K562 (cell line): ENCODE data around the gene TRIM40. TPM values are rescaled to one million over a fixed set of nuclear protein-coding genes. Genes with fewer than 3 reads are reported as not detected.

Experiments
- CXXC5 ChIP-seq: fragments of 250-450 bp; sonication (Bioruptor Pico); IDR thresholded peaks from 2 replicates; pipeline ENCODE4 v1.8.0; 2022; ENCODE audit warnings: inconsistent platforms, mild to moderate bottlenecking, moderate library complexity
- ERF ChIP-seq: fragments of 450-650 bp; formaldehyde crosslinking; IDR thresholded peaks from 2 replicates; pipeline ENCODE4 v1.4.0; 2020; ENCODE audit warnings: mild to moderate bottlenecking, mixed read lengths
- HCFC1 ChIP-seq: IDR thresholded peaks from 2 replicates; pipeline ENCODE4 v1.6.1; 2012; ENCODE audit warnings: low read depth, low read length, improper control_type of control experiment
- MCM7 ChIP-seq, 2 experiments: fragments of 450-650 bp; IDR thresholded peaks; 2 replicates each; pipeline ENCODE4 v1.6.1; 2016 to 2018
- MYC ChIP-seq, 2 experiments: fragments of 250-450 bp in 1 of 2; sonication (Bioruptor Pico) in 1 of 2; IDR thresholded peaks; 2 replicates each; pipeline versions ENCODE4 v1.5.1 to v1.6.1; 2012 to 2021; ENCODE audit warnings: low read depth in 2 of 2, borderline replicate concordance in 1 of 2, improper control_type of control experiment in 1 of 2, low read length in 1 of 2, mild to moderate bottlenecking in 1 of 2, moderate library complexity in 1 of 2
- OTX1 ChIP-seq: fragments of 450-650 bp; formaldehyde crosslinking; IDR thresholded peaks from 2 replicates; pipeline ENCODE4 v1.4.0; 2022; ENCODE audit warnings: mild to moderate bottlenecking
- RBFOX2 ChIP-seq: fragments of 200-400 bp; formaldehyde crosslinking; IDR thresholded peaks from 2 replicates; pipeline ENCODE4 v1.6.1; 2017; ENCODE audit warnings: low read depth, mild to moderate bottlenecking, low read length, moderate library complexity
- TBP ChIP-seq: optimal IDR thresholded peaks from 2 replicates; pipeline ENCODE3; 2011; ENCODE audit warnings: low read depth, low read length, improper control_type of control experiment
- ZFP36 ChIP-seq: fragments of 150-350 bp; IDR thresholded peaks from 2 replicates; pipeline ENCODE4 v1.6.1; 2018; ENCODE audit warnings: low read length, low read depth; ENCODE audit not compliant: partially characterized antibody
- ZKSCAN3 ChIP-seq: fragments of 250-450 bp; sonication (Bioruptor Pico); IDR thresholded peaks from 2 replicates; pipeline ENCODE4 v1.4.0; 2020
- ZNF239 ChIP-seq: fragments of 250-450 bp; sonication (Bioruptor Pico); IDR thresholded peaks from 2 replicates; pipeline ENCODE4 v1.4.0; 2020; ENCODE audit warnings: mild to moderate bottlenecking
- ZNF583 ChIP-seq: fragments of 250-450 bp; sonication (Bioruptor Pico); IDR thresholded peaks from 2 replicates; pipeline ENCODE4 v1.4.0; 2020
- polyA plus RNA-seq, 8 experiments: library from polyadenylated mRNA; depleted of rRNA in 4 of 8; stranded (reverse) in 5 of 8; unstranded in 3 of 8; fragments of >200 nt; fragmentation: Nextera tagmentation in 2 of 8; fragmentation: Illumina TruSeq in 1 of 8; extraction: Ambion mirVana in 2 of 8; extraction: Trizol in 1 of 8; gene quantifications; 2 replicates each; pipeline versions ENCODE4 v1.2.1 to v1.2.3, GENCODE V29; 2011 to 2014; ENCODE audit warnings: inconsistent platforms in 1 of 8, missing spikeins in 1 of 8
- total RNA-seq, 7 experiments: library from RNA; depleted of rRNA in 6 of 7; stranded (reverse); fragments of >200 nt in 6 of 7; fragmentation: Illumina TruSeq in 2 of 7; extraction: Trizol in 2 of 7; gene quantifications; 2 replicates each; pipeline versions ENCODE4 v1.2.1 to v1.2.3, GENCODE V29; 2011 to 2021; ENCODE audit warnings: low replicate concordance in 1 of 7
- TF ChIP-seq, protein P1 (sequence below), 2 experiments: IDR thresholded peaks; 2 replicates each; pipeline ENCODE4 v1.6.1; 2012; ENCODE audit warnings: improper control_type of control experiment in 2 of 2, low read depth in 2 of 2, low read length in 2 of 2, borderline replicate concordance in 1 of 2
- TF ChIP-seq, protein P2 (sequence below): fragments of 250-450 bp; sonication (Bioruptor Pico); IDR thresholded peaks from 2 replicates; pipeline ENCODE4 v1.4.0; 2020; ENCODE audit warnings: mild to moderate bottlenecking
- TF ChIP-seq, protein P3 (sequence below): fragments of 200-800 bp; sonication (Bioruptor generic); IDR thresholded peaks from 2 replicates; pipeline ENCODE4 v1.6.1; 2017; ENCODE audit warnings: missing genetic modification characterization, missing compliant biosample characterization
- TF ChIP-seq, protein P4 (sequence below): fragments of 450-650 bp; IDR thresholded peaks from 2 replicates; pipeline ENCODE4 v1.7.1; 2018; ENCODE audit warnings: mild to moderate bottlenecking, low read depth; ENCODE audit not compliant: partially characterized antibody

Gene TRIM40
- total and polyA plus RNA-seq, 9 of the 15 experiments (the other 6 are each of a cell fraction or from before 2014, with no cell fraction given): 0.04 to 0.08 TPM; not detected in 7

DNA sequence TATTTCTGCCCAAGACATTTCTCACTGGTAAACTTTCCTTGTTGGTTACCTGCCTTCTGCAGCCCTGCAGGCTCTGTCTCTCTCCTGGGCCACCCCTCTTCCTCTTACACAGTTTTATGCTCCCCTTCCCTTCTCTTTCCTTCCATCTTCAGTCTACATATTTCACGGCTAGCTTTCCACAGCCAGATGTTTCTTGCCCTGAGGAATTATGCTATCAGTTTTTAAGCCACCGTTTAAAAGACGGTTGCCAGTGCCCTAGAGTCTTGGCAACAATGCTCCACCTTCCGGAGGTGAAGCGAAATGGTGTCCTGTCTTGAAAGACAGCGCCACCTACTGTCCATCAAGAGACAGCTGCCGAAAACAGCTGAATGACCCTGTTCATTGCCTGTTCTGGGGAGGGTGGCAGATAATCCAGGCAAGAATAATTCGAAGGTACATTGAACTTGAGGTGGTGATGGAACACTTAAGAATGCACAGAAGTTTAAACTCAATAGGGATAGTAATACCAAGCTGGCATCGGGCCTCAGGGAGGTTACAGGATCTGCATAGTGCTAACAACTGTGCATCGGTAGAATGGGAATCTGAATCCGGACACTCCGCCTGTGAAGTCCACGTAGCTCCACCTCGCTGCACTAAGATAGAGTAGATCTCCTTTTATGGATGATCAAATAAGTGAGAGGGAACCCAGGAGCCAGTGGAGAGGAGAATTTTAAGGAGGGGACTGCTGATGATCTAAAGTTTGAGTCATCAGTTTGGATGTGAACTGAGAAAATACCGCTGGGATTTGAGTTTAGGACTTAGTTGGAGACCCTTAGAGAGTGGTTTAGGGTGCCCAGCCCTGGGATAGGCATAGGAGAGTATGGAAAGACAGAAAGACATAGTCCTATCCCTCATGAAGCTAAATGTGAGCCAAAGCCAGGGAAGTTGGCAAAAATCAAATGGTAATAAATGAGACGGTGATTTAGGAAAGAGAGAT lies 4.8 kb upstream of the TRIM40 start (continued):
- TF ChIP-seq RBFOX2 (no peak), ZNF583 (CRISPR knock-in tag) (0 out of 2 replicates have a peak, but pooled peaks have one; percentile 38), MYC (IDR thresholded peaks at IDR 0.05; ENCODE audit: low read depth, low read length) (peak; percentile 30; the same call in 1 of the 2 replicates), MYC (CRISPR knock-in tag; IDR thresholded peaks at IDR 0.05; ENCODE audit: borderline replicate concordance, low read depth) (no peak), OTX1 (CRISPR knock-in tag) (0 out of 2 replicates have a peak, but pooled peaks have one; percentile 56), CXXC5 (CRISPR knock-in tag) (peak; percentile 34; the same call in 1 of the 2 replicates), ZNF239 (CRISPR knock-in tag) (peak; percentile 41; the same call in 1 of the 2 replicates), MCM7 (IDR thresholded peaks at IDR 0.05) (no peak), ERF (CRISPR knock-in tag) (0 out of 2 replicates have a peak, but pooled peaks have one; percentile 20), TBP (peak; percentile 44), ZFP36 (peak; percentile 20), ZKSCAN3 (CRISPR knock-in tag) (no peak), HCFC1 (peak; percentile 15; the same call in 1 of the 2 replicates)
- TF ChIP-seq, protein P1, sequence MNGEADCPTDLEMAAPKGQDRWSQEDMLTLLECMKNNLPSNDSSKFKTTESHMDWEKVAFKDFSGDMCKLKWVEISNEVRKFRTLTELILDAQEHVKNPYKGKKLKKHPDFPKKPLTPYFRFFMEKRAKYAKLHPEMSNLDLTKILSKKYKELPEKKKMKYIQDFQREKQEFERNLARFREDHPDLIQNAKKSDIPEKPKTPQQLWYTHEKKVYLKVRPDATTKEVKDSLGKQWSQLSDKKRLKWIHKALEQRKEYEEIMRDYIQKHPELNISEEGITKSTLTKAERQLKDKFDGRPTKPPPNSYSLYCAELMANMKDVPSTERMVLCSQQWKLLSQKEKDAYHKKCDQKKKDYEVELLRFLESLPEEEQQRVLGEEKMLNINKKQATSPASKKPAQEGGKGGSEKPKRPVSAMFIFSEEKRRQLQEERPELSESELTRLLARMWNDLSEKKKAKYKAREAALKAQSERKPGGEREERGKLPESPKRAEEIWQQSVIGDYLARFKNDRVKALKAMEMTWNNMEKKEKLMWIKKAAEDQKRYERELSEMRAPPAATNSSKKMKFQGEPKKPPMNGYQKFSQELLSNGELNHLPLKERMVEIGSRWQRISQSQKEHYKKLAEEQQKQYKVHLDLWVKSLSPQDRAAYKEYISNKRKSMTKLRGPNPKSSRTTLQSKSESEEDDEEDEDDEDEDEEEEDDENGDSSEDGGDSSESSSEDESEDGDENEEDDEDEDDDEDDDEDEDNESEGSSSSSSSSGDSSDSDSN (IDR thresholded peaks at IDR 0.05; ENCODE audit: borderline replicate concordance in 1 of 2, low read depth in 2 of 2, low read length in 2 of 2): 0 out of 4 replicates have a peak, but pooled peaks of 1 of the 2 experiments have one; percentile 58
- TF ChIP-seq, protein P2, sequence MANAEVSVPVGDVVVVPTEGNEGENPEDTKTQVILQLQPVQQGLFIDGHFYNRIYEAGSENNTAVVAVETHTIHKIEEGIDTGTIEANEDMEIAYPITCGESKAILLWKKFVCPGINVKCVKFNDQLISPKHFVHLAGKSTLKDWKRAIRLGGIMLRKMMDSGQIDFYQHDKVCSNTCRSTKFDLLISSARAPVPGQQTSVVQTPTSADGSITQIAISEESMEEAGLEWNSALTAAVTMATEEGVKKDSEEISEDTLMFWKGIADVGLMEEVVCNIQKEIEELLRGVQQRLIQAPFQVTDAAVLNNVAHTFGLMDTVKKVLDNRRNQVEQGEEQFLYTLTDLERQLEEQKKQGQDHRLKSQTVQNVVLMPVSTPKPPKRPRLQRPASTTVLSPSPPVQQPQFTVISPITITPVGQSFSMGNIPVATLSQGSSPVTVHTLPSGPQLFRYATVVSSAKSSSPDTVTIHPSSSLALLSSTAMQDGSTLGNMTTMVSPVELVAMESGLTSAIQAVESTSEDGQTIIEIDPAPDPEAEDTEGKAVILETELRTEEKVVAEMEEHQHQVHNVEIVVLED (CRISPR knock-in tag): 0 out of 2 replicates have a peak, but pooled peaks have one; percentile 36
- TF ChIP-seq, protein P3, sequence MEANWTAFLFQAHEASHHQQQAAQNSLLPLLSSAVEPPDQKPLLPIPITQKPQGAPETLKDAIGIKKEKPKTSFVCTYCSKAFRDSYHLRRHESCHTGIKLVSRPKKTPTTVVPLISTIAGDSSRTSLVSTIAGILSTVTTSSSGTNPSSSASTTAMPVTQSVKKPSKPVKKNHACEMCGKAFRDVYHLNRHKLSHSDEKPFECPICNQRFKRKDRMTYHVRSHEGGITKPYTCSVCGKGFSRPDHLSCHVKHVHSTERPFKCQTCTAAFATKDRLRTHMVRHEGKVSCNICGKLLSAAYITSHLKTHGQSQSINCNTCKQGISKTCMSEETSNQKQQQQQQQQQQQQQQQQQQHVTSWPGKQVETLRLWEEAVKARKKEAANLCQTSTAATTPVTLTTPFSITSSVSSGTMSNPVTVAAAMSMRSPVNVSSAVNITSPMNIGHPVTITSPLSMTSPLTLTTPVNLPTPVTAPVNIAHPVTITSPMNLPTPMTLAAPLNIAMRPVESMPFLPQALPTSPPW (CRISPR knock-in tag): no peak
- TF ChIP-seq, protein P4, sequence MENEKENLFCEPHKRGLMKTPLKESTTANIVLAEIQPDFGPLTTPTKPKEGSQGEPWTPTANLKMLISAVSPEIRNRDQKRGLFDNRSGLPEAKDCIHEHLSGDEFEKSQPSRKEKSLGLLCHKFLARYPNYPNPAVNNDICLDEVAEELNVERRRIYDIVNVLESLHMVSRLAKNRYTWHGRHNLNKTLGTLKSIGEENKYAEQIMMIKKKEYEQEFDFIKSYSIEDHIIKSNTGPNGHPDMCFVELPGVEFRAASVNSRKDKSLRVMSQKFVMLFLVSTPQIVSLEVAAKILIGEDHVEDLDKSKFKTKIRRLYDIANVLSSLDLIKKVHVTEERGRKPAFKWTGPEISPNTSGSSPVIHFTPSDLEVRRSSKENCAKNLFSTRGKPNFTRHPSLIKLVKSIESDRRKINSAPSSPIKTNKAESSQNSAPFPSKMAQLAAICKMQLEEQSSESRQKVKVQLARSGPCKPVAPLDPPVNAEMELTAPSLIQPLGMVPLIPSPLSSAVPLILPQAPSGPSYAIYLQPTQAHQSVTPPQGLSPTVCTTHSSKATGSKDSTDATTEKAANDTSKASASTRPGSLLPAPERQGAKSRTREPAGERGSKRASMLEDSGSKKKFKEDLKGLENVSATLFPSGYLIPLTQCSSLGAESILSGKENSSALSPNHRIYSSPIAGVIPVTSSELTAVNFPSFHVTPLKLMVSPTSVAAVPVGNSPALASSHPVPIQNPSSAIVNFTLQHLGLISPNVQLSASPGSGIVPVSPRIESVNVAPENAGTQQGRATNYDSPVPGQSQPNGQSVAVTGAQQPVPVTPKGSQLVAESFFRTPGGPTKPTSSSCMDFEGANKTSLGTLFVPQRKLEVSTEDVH: no peak
